GM12875 (cell line): ENCODE results near the gene FRMD1.

Experiments used
- H3K4me3 ChIP-seq: one replicate; pipeline ENCODE4 v1.5.1; 2011; ENCODE audit warnings: low read depth, low read length, control low read depth
- TF ChIP-seq, protein P1 (sequence below): IDR thresholded peaks from 2 replicates; pipeline ENCODE4 v1.5.1; 2011; ENCODE audit warnings: low read depth, mild to moderate bottlenecking, control low read depth, inconsistent platforms, low read length, moderate library complexity, borderline replicate concordance; ENCODE audit not compliant: insufficient read depth

The FRMD1 gene

DNA sequence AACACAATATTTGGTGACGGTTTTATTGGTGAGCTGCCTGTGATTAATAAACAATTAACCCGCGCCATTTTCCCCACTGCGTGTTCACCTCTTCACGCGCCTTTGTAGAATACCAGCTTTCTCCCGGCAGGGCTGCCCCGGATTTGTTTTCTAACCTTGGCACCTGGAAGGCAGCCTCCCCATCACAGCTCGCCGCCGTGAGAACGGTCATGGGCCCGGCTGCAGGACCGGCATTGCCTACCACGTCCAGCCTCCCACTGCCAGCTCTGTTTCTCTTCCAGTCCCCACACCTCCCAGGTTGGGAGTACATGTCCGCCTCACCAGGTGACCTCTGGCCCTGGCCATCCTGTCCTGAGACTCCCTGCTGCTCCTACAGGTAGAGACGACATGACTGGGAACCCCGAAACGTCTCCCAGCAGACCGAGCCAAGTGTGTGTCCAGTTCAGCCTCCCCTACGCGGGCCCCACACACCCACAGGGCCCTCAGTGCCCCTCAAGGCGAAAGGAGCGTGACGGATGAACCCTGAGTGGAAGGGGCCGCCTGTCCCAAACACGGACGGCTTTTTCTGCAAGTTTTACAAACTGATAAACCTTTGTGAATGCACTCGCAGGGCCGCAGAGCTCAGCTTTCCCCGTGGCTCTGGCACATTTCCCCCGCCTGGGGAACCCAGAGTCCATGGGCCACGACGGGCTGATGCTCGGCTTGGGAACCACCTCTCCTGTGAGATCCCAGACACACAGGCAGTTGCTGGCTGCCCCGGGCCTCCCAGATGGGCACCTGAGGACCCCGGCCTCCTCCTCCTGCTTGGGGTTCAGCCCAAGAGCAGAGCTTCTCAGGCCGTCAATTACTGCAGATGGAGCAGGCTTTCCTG, 25.7 kb downstream of the FRMD1 start:
- TF ChIP-seq, protein P1, sequence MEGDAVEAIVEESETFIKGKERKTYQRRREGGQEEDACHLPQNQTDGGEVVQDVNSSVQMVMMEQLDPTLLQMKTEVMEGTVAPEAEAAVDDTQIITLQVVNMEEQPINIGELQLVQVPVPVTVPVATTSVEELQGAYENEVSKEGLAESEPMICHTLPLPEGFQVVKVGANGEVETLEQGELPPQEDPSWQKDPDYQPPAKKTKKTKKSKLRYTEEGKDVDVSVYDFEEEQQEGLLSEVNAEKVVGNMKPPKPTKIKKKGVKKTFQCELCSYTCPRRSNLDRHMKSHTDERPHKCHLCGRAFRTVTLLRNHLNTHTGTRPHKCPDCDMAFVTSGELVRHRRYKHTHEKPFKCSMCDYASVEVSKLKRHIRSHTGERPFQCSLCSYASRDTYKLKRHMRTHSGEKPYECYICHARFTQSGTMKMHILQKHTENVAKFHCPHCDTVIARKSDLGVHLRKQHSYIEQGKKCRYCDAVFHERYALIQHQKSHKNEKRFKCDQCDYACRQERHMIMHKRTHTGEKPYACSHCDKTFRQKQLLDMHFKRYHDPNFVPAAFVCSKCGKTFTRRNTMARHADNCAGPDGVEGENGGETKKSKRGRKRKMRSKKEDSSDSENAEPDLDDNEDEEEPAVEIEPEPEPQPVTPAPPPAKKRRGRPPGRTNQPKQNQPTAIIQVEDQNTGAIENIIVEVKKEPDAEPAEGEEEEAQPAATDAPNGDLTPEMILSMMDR: no peak
- no peak overlapping the region for H3K4me3 ChIP-seq

DNA sequence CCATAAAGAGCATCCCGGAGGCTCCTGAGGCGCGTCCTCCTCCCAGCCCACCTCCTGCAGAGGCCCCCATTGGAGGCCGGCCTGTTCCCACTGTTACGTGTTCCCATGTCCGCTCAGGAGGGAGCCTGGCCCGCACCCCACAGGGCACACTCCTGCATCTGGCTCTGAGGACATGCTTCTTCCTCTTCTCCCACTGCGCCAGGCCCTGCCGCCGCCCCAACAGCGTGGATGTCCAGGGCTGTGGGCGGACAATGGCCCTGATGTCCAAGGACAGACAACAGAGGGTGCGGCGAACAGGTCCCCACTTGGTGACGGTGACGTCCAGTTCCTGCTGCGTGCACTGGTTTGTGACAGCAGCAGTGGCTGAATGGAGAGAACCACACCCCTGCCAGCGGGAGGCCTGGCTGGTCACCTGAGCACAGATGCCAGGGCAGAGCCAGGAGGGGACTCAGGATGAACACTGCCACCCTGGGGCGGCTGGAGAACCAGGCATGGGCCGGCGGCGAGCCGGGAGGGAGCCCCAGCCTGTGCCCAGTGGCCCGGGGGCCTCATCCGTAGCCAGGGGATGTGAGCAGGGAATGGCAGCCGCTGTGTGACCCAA, 26.6 kb downstream of the FRMD1 start:
- TF ChIP-seq, protein P1: no peak
- no peak overlapping the region for H3K4me3 ChIP-seq

DNA sequence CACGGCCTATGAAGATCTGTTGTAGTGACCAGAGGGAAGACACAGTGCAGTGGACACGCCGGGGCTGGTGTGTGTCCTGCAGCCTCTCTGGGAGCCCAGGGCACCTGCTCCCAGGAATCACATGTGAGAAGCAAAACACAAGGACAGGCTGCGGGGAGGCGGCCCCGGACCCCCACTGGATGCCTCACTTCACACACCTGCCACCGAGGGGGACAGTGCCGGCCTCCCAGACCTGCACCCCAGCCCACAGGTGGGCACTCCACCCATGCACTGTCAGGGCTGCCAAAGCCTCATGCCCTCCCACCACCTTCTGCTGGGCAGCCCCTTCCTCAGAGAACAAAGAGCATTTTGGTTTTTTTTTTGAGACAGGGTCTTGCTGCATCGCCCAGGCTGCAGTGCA, 27.4 kb downstream of the FRMD1 start:
- TF ChIP-seq, protein P1: no peak
- no peak overlapping the region for H3K4me3 ChIP-seq

DNA sequence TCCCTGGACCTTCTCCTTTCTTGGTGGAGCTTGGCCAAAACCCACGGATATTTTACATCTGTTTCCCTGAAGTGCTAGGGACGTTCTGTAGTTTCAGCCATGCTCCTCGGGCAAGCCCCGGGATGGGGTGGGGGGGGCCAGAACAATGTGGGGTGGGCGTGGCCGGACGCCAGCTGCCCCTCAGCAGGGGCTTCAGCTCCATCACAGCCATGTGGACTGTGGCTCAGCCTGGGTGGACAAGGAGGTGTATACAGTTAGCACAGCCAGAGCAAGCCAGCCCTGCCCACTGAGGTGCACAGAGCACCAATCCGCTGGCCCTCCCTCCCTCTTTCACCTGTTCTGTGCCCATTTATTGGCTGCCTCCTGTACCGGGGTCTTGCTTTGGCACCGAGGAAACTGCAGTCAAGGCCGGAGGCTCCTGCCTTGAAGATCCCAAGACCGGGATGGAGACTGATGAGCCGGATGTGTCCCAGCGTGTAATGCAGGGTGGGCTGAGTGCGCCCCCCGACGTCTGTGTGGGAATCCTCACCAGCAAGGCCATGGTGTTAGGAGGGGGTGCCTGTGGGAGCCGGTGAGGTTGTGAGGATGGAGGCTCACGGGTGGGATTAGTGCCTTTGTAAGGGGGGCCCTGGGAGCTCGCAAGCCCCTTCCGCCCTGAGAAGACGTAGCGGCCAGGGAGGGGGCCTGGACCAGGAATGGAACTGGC, 28.0 kb downstream of the FRMD1 start:
- TF ChIP-seq, protein P1: 0 out of 2 replicates have a peak, but pooled peaks have one; percentile 6
- no peak overlapping the region for H3K4me3 ChIP-seq

DNA sequence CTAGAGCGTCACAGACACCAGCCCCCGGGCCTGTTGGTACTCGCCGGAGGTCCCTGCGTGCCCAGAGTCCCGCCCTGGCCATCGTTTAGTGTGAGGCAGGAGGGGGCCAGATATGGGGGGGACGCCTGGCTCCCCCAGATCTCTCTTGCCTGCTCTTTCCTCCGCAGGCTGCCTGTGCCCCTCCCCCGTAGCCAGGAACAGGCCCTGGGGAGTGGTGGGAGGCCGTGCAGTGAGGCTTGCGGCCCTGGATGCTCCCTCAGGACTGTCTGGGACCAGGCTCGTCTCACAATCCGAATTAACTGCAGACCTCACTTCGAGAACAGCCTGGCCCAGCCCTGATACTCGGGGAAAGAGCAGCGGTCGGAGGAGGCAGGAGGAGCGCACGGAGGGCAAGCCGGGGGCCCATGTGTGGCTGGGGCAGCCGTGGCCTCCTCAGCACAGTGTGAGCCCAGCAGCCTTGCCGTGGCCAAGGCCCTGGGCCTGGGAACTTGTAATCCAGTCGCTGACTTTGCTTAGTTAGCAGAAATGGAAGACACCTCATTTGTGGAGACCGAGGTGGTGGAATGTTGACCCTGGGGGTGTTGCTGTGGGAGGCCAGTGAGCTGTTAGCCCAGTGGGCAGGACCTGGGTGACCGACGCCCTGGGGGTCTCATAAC, 28.7 kb downstream of the FRMD1 start:
- TF ChIP-seq, protein P1: no peak
- no peak overlapping the region for H3K4me3 ChIP-seq

DNA sequence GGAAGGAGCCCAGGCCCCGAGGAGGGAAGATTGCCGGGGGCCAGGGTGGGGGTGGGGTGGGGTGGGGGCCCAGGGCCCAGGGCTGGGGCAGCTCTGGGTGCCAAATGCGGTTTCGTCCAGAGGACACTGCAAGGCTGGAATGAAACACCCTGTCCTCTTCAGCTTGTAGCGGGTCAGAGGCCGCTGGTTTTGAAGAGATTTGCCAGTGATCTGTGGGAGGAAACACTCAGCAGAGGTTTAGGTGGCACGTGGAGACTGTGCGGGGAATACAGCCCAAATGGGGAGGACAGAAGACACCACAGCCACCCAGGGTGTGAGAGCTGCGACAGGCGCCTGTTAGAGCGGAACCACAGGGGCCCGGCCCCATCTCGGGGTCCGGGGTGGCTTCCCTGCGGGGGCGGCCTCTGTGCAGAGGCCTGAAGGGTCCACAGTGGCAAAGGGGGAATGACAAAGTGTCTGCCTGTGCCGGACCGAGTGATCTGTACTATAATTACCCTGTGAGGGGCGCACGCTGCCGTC, 29.2 kb downstream of the FRMD1 start:
- no peak overlapping the region for H3K4me3 ChIP-seq
- TF ChIP-seq, protein P1: no peak
